B cell (primary cell): ENCODE results near the gene GNGT1. TPM values are rescaled to one million over a fixed set of nuclear protein-coding genes. Genes with fewer than 3 reads are reported as not detected.

Experiments used
- ATAC-seq: fragments of 200-7000 bp; cut with Tn5 transposase; one replicate; pipeline ENCODE4 v1.10.0; 2021; ENCODE audit warnings: low read depth, mild to moderate bottlenecking, moderate number of reproducible peaks, moderate library complexity
- CTCF ChIA-PET: fragments of 350-600 bp; sonication (Branson Sonifier 250); formaldehyde crosslinking; loops from one replicate; lab custom pipeline; 2021; ENCODE audit warnings: antibody characterized with exemption, inconsistent platforms; lab: Charles Lee
- POLR2A ChIA-PET: fragments of 350-600 bp; sonication (Branson Sonifier 250); formaldehyde crosslinking; loops from one replicate; lab custom pipeline; 2021; ENCODE audit warnings: antibody characterized with exemption; lab: Charles Lee
- DNase-seq: peaks from one replicate; pipeline ENCODE4 v3.0.0; 2013
- H2AFZ ChIP-seq: 2 replicates; pipeline ENCODE4 v1.6.1; 2012; ENCODE audit warnings: mild to moderate bottlenecking, low read depth, low read length; ENCODE audit not compliant: insufficient read depth, poor library complexity, severe bottlenecking
- H3K27ac ChIP-seq, 2 donors: 1 replicate in 1 of 2; 2 replicates in 1 of 2; pipeline ENCODE4 v1.5.1; 2012 to 2013; ENCODE audit warnings: low read length in 2 of 2, mild to moderate bottlenecking in 2 of 2, moderate library complexity in 1 of 2
- H3K27me3 ChIP-seq, 4 experiments: fragments of 200-600 bp in 1 of 4; sonication (generic) in 1 of 4; replicated peaks in 1 of 4; 1 replicate in 2 of 4; 2 replicates in 2 of 4; pipeline versions ENCODE4 v1.6.1 to v1.7.0; 2013 to 2016; ENCODE audit warnings: low read length in 3 of 4, mild to moderate bottlenecking in 2 of 4, mixed read lengths in 1 of 4, moderate library complexity in 1 of 4; ENCODE audit not compliant: insufficient read depth in 4 of 4, control insufficient read depth in 3 of 4; ENCODE audit errors: control extremely low read depth in 1 of 4
- H3K36me3 ChIP-seq, 2 experiments: replicated peaks in 1 of 2; 1 replicate in 1 of 2; 2 replicates in 1 of 2; pipeline versions ENCODE4 v1.6.1 to v1.7.1; 2013; ENCODE audit warnings: low read length in 1 of 2; ENCODE audit not compliant: insufficient read depth in 2 of 2, control insufficient read depth in 1 of 2; ENCODE audit errors: control extremely low read depth in 1 of 2, extremely low read depth in 1 of 2
- H3K4me1 ChIP-seq, 2 donors: fragments of 200-600 bp in 1 of 2; sonication (generic) in 1 of 2; 1 replicate in 1 of 2; 2 replicates in 1 of 2; pipeline versions ENCODE4 v1.5.1 to v1.6.1; 2013 to 2017; ENCODE audit warnings: low read length in 2 of 2; ENCODE audit not compliant: control insufficient read depth in 2 of 2, insufficient read depth in 2 of 2
- H3K4me2 ChIP-seq: replicated peaks from 2 replicates; pipeline ENCODE3; 2012; ENCODE audit warnings: mild to moderate bottlenecking, low read depth, low read length; ENCODE audit not compliant: poor library complexity, severe bottlenecking
- H3K4me3 ChIP-seq, 5 experiments: fragments of 200-600 bp in 1 of 5; sonication (generic) in 1 of 5; 1 replicate in 3 of 5; 2 replicates in 2 of 5; pipeline versions ENCODE4 v1.5.1 to v1.7.0; 2011 to 2016; ENCODE audit warnings: low read length in 4 of 5, mild to moderate bottlenecking in 4 of 5, low read depth in 2 of 5, control low read depth in 1 of 5, moderate library complexity in 1 of 5; ENCODE audit not compliant: insufficient read depth in 1 of 5; ENCODE audit errors: control extremely low read depth in 1 of 5, extremely low read depth in 1 of 5
- H3K79me2 ChIP-seq: fragments of 200-600 bp; sonication (generic); one replicate; pipeline ENCODE4 v1.6.0; 2016; ENCODE audit warnings: low read length; ENCODE audit not compliant: control insufficient read depth, insufficient read depth
- H3K9ac ChIP-seq: fragments of 200-600 bp; sonication (generic); 2 replicates; pipeline ENCODE4 v1.6.1; 2017; ENCODE audit warnings: mild to moderate bottlenecking, low read length, moderate library complexity
- H3K9me3 ChIP-seq, 3 donors: one replicate each; pipeline versions ENCODE4 v1.6.1 to v1.7.1; 2013; ENCODE audit warnings: low read length in 2 of 3; ENCODE audit not compliant: control insufficient read depth in 2 of 3, insufficient read depth in 1 of 3; ENCODE audit errors: control extremely low read depth in 1 of 3
- H4K20me1 ChIP-seq: 2 replicates; pipeline ENCODE4 v1.6.0; 2012; ENCODE audit warnings: mild to moderate bottlenecking, low read length; ENCODE audit not compliant: insufficient read depth, control insufficient read depth, poor library complexity, severe bottlenecking
- H3K27ac Mint-ChIP-seq: one replicate; pipeline ENCODE4 v1.8.0; 2021; ENCODE audit warnings: mixed read lengths
- H3K27me3 Mint-ChIP-seq: one replicate; pipeline ENCODE4 v1.8.0; 2021; ENCODE audit warnings: mixed read lengths
- H3K4me1 Mint-ChIP-seq: one replicate; pipeline ENCODE4 v1.8.0; 2021; ENCODE audit warnings: mixed read lengths
- H3K4me3 Mint-ChIP-seq: one replicate; pipeline ENCODE4 v1.8.0; 2021; ENCODE audit warnings: mixed read lengths
- H3K9me3 Mint-ChIP-seq: one replicate; pipeline ENCODE4 v1.8.0; 2022; ENCODE audit warnings: mixed read lengths; ENCODE audit not compliant: insufficient read depth
- EZH2 ChIP-seq: IDR thresholded peaks from 2 replicates; pipeline ENCODE4 v1.6.1; 2012; ENCODE audit warnings: borderline replicate concordance, low read depth, mild to moderate bottlenecking, moderate library complexity, low read length; ENCODE audit not compliant: insufficient read depth, poor library complexity, severe bottlenecking
- WGBS: methylation state at CpG from one replicate; pipeline ENCODE4 v1.1.5; 2013; ENCODE audit warnings: missing lambda C conversion rate; ENCODE audit not compliant: insufficient coverage; 5-methylcytosine and 5-hydroxymethylcytosine counted together
- intact Hi-C: fragments of 100-400 bp; cut with micrococcal nuclease; formaldehyde crosslinking; loops from one replicate; pipeline ENCODE4 v1.10.0; 2022
- polyA plus RNA-seq: library from polyadenylated mRNA; depleted of rRNA; stranded (reverse); fragments of >200 nt; gene quantifications from 2 replicates; pipeline ENCODE4 v1.2.3, GENCODE V29; 2012
- total RNA-seq, 2 donors: library from RNA; stranded (reverse); fragments of 120-200 nt in 1 of 2; gene quantifications; 1 replicate in 1 of 2; 2 replicates in 1 of 2; pipeline versions ENCODE4 v1.2.3 to v1.2.4, GENCODE V29; 2013 to 2022
- TF ChIP-seq, protein P1 (sequence below): fragments of 200-600 bp; IDR thresholded peaks from one replicate; pipeline ENCODE4 v1.8.0; 2022; ENCODE audit warnings: antibody characterized with exemption, mild to moderate bottlenecking

The GNGT1 gene
- total and polyA plus RNA-seq, 2 donors (not counting 1 experiment from before 2014, with no cell fraction given): not detected

DNA sequence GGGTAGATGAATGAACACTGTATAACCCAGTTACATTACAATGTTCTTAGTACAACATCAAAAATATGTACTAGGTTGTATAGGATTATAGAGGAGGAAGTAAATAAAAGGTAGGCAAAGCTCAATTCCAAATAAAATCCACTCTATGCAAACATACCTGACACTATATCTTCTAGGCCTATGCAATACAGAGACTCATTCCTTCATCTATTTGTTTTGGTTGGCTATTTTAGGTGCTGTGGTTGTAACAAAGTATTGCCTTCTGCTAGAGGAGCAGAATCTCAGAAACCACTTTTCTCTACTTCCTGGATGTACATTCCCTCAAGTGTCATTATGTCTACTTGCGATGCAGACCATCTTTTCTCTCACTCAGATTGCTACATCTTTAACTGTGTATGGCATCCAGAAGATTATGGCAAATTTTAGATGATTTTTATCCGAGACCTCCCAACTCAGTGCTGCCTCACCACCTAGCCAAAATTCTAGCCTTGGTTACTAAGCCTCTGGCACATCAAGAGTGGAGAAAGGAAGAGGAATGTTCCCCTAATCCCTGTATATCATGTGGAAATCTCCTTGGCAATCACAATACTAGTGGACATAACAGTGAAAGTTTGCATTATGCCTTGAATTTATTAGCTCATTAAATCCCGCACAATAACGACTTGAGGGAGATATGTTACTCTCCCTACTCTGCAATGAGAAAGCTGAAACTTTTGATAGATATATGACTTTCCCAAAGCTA lies 10.3 kb upstream of the GNGT1 start:
- no peaks in the 10 kb centered on the region for H3K36me3 ChIP-seq
- CTCF ChIA-PET: interaction anchor here (1.7 kb wide), 1 partner anchor 191 kb away, joined by 7 read pairs; no protein-coding TSS in a partner anchor
- peaks cover 0 to 12% (median 7%) of the 10 kb centered on the region in 4 experiments for H3K27me3 ChIP-seq
- H3K9me3 ChIP-seq: peaks cover 0 to 5% (median 0%) of the 10 kb centered on the region in 3 donors
- POLR2A ChIA-PET: no interaction called here
- Mint-ChIP-seq H3K27me3 (peaks cover 47% of the 10 kb centered on the region), H3K9me3 (no peaks in the 10 kb centered on the region), H3K27ac (no peak overlapping the region), H3K4me1 (peaks cover 3% of the 10 kb centered on the region), H3K4me3 (no peak overlapping the region)
- H2AFZ ChIP-seq: no peak overlapping the region
- no peaks in the 10 kb centered on the region for H4K20me1 ChIP-seq
- ATAC-seq: no peak
- 80% methylated on average over 1 of the region's 4 CpGs for WGBS
- TF ChIP-seq EZH2: no peak
- intact Hi-C loops: no loop called here
- H3K9ac ChIP-seq: no peak overlapping the region
- no peaks in the 10 kb centered on the region for H3K4me1 ChIP-seq
- no peaks in the 10 kb centered on the region for H3K79me2 ChIP-seq
- no peak overlapping the region for H3K4me2 ChIP-seq
- H3K4me3 ChIP-seq: no peak overlapping the region
- no peak for DNase-seq
- H3K27ac ChIP-seq: no peak overlapping the region

DNA sequence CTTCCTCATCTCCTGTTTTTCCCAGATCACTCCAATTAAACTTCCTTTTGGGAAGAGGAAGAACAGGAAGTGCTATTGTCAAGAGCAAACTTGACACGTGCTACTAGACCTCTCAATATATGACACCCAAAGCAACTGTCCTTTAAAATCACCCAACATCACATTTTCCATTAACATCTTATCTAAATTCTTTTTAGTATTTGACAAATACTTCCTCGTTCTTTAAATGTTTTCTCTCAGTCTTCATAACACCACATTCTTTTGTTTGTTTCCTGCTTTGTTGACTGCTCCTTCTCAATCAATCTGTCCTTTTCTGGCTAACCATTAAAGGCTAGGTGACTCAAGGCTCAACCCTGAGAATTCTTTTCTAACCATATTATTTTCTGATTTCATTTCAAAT lies 8.7 kb upstream of the GNGT1 start:
- WGBS: 86% methylated on average over 1 of the region's 2 CpGs
- ChIA-PET POLR2A (no interaction called here), CTCF (interaction anchor here (7.1 kb wide), 1 partner anchor 189 kb away, joined by 190 read pairs; no protein-coding TSS in a partner anchor)
- DNase-seq (no peak), ATAC-seq (no peak)
- Mint-ChIP-seq H3K4me3 (no peak overlapping the region), H3K27me3 (peaks cover 38% of the 10 kb centered on the region), H3K27ac (no peak overlapping the region), H3K9me3 (no peaks in the 10 kb centered on the region), H3K4me1 (no peaks in the 10 kb centered on the region)
- no peak overlapping the region for H2AFZ ChIP-seq
- H4K20me1 ChIP-seq: no peaks in the 10 kb centered on the region
- H3K27me3 ChIP-seq: peaks cover 0 to 2% (median under 1%) of the 10 kb centered on the region in 4 experiments
- H3K27ac ChIP-seq: no peak overlapping the region
- no peaks in the 10 kb centered on the region for H3K79me2 ChIP-seq
- no peaks in the 10 kb centered on the region for H3K36me3 ChIP-seq
- no peak overlapping the region for H3K4me2 ChIP-seq
- TF ChIP-seq EZH2: no peak
- TF ChIP-seq, protein P1, sequence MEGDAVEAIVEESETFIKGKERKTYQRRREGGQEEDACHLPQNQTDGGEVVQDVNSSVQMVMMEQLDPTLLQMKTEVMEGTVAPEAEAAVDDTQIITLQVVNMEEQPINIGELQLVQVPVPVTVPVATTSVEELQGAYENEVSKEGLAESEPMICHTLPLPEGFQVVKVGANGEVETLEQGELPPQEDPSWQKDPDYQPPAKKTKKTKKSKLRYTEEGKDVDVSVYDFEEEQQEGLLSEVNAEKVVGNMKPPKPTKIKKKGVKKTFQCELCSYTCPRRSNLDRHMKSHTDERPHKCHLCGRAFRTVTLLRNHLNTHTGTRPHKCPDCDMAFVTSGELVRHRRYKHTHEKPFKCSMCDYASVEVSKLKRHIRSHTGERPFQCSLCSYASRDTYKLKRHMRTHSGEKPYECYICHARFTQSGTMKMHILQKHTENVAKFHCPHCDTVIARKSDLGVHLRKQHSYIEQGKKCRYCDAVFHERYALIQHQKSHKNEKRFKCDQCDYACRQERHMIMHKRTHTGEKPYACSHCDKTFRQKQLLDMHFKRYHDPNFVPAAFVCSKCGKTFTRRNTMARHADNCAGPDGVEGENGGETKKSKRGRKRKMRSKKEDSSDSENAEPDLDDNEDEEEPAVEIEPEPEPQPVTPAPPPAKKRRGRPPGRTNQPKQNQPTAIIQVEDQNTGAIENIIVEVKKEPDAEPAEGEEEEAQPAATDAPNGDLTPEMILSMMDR: no peak
- H3K4me1 ChIP-seq: no peaks in the 10 kb centered on the region
- H3K9me3 ChIP-seq: no peaks in the 10 kb centered on the region
- intact Hi-C loops: no loop called here
- no peak overlapping the region for H3K9ac ChIP-seq
- H3K4me3 ChIP-seq: no peak overlapping the region
